Loucy (cell line): Measurements from ENCODE around the gene STK32C.

Source experiments
- H2AFZ ChIP-seq: fragments of 200-600 bp; sonication (generic); 2 replicates; pipeline ENCODE4 v1.6.0; 2016; ENCODE audit warnings: antibody characterized with exemption, mild to moderate bottlenecking, low read length, moderate library complexity
- H3F3A ChIP-seq: fragments of 200-600 bp; 2 replicates; pipeline ENCODE4 v1.6.0; 2016; ENCODE audit warnings: antibody characterized with exemption, low read depth, mild to moderate bottlenecking
- H3K27me3 ChIP-seq: fragments of 200-600 bp; sonication (generic); 2 replicates; pipeline ENCODE4 v1.6.1; 2014; ENCODE audit warnings: low read length, mild to moderate bottlenecking; ENCODE audit not compliant: insufficient read depth, poor library complexity, severe bottlenecking
- H3K36me3 ChIP-seq: fragments of 200-600 bp; sonication (generic); 2 replicates; pipeline ENCODE4 v1.6.1; 2016; ENCODE audit warnings: low read length; ENCODE audit not compliant: insufficient read depth
- H3K4me1 ChIP-seq: fragments of 200-600 bp; sonication (generic); 2 replicates; pipeline ENCODE4 v1.5.1; 2014; ENCODE audit warnings: low read length, mild to moderate bottlenecking; ENCODE audit not compliant: insufficient read depth, poor library complexity, severe bottlenecking
- H3K4me2 ChIP-seq: fragments of 200-600 bp; sonication (generic); 2 replicates; pipeline ENCODE4 v1.6.0; 2014; ENCODE audit warnings: antibody characterized with exemption, low read length, low read depth, mild to moderate bottlenecking; ENCODE audit not compliant: poor library complexity, severe bottlenecking
- H3K4me3 ChIP-seq: fragments of 200-600 bp; sonication (generic); 2 replicates; pipeline ENCODE4 v1.5.1; 2014; ENCODE audit warnings: low read length, mild to moderate bottlenecking, mixed read lengths; ENCODE audit not compliant: poor library complexity, severe bottlenecking
- H3K79me2 ChIP-seq: fragments of 200-600 bp; sonication (generic); 2 replicates; pipeline ENCODE4 v1.6.1; 2014; ENCODE audit warnings: low read length; ENCODE audit not compliant: insufficient read depth
- H3K9ac ChIP-seq: fragments of 200-600 bp; sonication (generic); 2 replicates; pipeline ENCODE4 v1.6.0; 2014; ENCODE audit warnings: mild to moderate bottlenecking, low read depth, low read length, moderate library complexity; ENCODE audit not compliant: poor library complexity, severe bottlenecking
- H3K9me2 ChIP-seq: fragments of 200-600 bp; sonication (generic); replicated peaks from 2 replicates; pipeline ENCODE4 v1.6.1; 2016; ENCODE audit warnings: low read depth, low read length, mixed read lengths
- H3K9me3 ChIP-seq: fragments of 200-600 bp; sonication (generic); 2 replicates; pipeline ENCODE4 v1.6.1; 2014; ENCODE audit warnings: mild to moderate bottlenecking, antibody characterized with exemption, low read length, low read depth; ENCODE audit not compliant: insufficient read depth
- H4K20me1 ChIP-seq: fragments of 200-600 bp; sonication (generic); 2 replicates; pipeline ENCODE4 v1.6.0; 2014; ENCODE audit warnings: antibody characterized with exemption, low read length, mild to moderate bottlenecking; ENCODE audit not compliant: insufficient read depth, poor library complexity, severe bottlenecking
- CTCF ChIP-seq: fragments of 200-600 bp; sonication (generic); conservative IDR thresholded peaks from 2 replicates; pipeline ENCODE4 v1.5.1; 2014; ENCODE audit warnings: mild to moderate bottlenecking, antibody characterized with exemption, low read length
- EZH2phosphoT487 ChIP-seq: fragments of 200-600 bp; IDR thresholded peaks from 2 replicates; pipeline ENCODE4 v1.6.1; 2018; ENCODE audit warnings: antibody characterized with exemption, mild to moderate bottlenecking, moderate library complexity, borderline replicate concordance

STK32C gene

GRCh38 chr10:132306864-132307751 is 642 bp downstream of the STK32C start:
- H3K27me3 ChIP-seq, result no peaks in the 10 kb centered on the region

GRCh38 chr10:132306343-132306685 is 1.4 kb downstream of the STK32C start:
- TF ChIP-seq CTCF (no peak), EZH2phosphoT487 (no peak)
- H3K9me2 ChIP-seq, result no peaks in the 10 kb centered on the region
- no peaks in the 10 kb centered on the region for H3K79me2 ChIP-seq
- H2AFZ ChIP-seq, result no peak overlapping the region
- no peaks in the 10 kb centered on the region for H3K4me1 ChIP-seq
- no peaks in the 10 kb centered on the region for H4K20me1 ChIP-seq
- no peaks in the 10 kb centered on the region for H3K27me3 ChIP-seq
- H3F3A ChIP-seq, result no peaks in the 10 kb centered on the region
- no peak overlapping the region for H3K4me2 ChIP-seq
- no peak overlapping the region for H3K4me3 ChIP-seq
- H3K36me3 ChIP-seq, result no peaks in the 10 kb centered on the region
- no peak overlapping the region for H3K9ac ChIP-seq
- no peaks in the 10 kb centered on the region for H3K9me3 ChIP-seq

More at GRCh38 chr10:132306864-132307751, 642 bp downstream of the STK32C start:
- no peak overlapping the region for H2AFZ ChIP-seq
- H3K79me2 ChIP-seq, result no peaks in the 10 kb centered on the region
- H3F3A ChIP-seq, result no peaks in the 10 kb centered on the region
- H3K4me3 ChIP-seq, result no peak overlapping the region
- TF ChIP-seq CTCF (no peak), EZH2phosphoT487 (no peak)
- no peaks in the 10 kb centered on the region for H3K4me1 ChIP-seq
- H3K4me2 ChIP-seq, result no peak overlapping the region
- no peaks in the 10 kb centered on the region for H3K36me3 ChIP-seq
- no peak overlapping the region for H3K9ac ChIP-seq
- H3K9me3 ChIP-seq, result no peaks in the 10 kb centered on the region; the same call in 1 of the 2 replicates
- no peaks in the 10 kb centered on the region for H3K9me2 ChIP-seq
- H4K20me1 ChIP-seq, result no peaks in the 10 kb centered on the region

- H3K9me3 ChIP-seq, result no peaks in the 10 kb centered on the region
- no peak for TF ChIP-seq EZH2phosphoT487
- no peak for TF ChIP-seq CTCF
- H3F3A ChIP-seq, result no peaks in the 10 kb centered on the region
- no peaks in the 10 kb centered on the region for H3K36me3 ChIP-seq
- no peaks in the 10 kb centered on the region for H3K4me1 ChIP-seq
- no peaks in the 10 kb centered on the region for H4K20me1 ChIP-seq
- H3K4me2 ChIP-seq, result no peak overlapping the region
- H3K9me2 ChIP-seq, result no peaks in the 10 kb centered on the region
- H2AFZ ChIP-seq, result no peak overlapping the region
- H3K27me3 ChIP-seq, result no peaks in the 10 kb centered on the region
- H3K4me3 ChIP-seq, result no peak overlapping the region
- H3K9ac ChIP-seq, result no peak overlapping the region
- no peaks in the 10 kb centered on the region for H3K79me2 ChIP-seq
Observed at GRCh38 chr10:132305654-132306342, 2.0 kb downstream of the STK32C start.
